ENCODE data around the gene KCNQ1. TPM values are rescaled to one million over a fixed set of nuclear protein-coding genes. Genes with fewer than 3 reads are reported as not detected.

Gene KCNQ1
- total and polyA plus RNA-seq, 12 donors, result 11.0 to 447 (median 320) TPM

- H3K27me3 ChIP-seq, result no peaks in the 10 kb centered on the region
- H3K27ac ChIP-seq, result peak overlapping the region in 1 of 5 donors; percentile 27
- no peaks in the 10 kb centered on the region for H3K9me3 ChIP-seq (replicated peaks in 1 of 3)
- DNase-seq, result peak in 6 of 7 donors; percentile 0 to 44 (median 12)
- no peaks in the 10 kb centered on the region for H3K4me1 ChIP-seq (replicated peaks in 1 of 2)
- H3K36me3 ChIP-seq (replicated peaks in 1 of 2), result peaks cover 0 to 59% of the 10 kb centered on the region in 2 donors
- 88 to 97% (median 90%) methylated on average over 3 to 15 of the region's 15 CpGs for WGBS, 4 donors
- H3K4me3 ChIP-seq, result no peak overlapping the region
- intact Hi-C loops (cut with DNase I), result no loop called here
- TF ChIP-seq POLR2A (IDR thresholded peaks at IDR 0.05), result no peak
- no peak for TF ChIP-seq CTCF (IDR thresholded peaks at IDR 0.05)
Observed at GRCh38 chr11:2576549-2576948, 131.7 kb downstream of the KCNQ1 start.

GRCh38 chr11:2577031-2577990 lies 132.5 kb downstream of the KCNQ1 start:
- DNase-seq, result peak; percentile 2 to 46 (median 13)
- Histone ChIP-seq H3K9me3 (replicated peaks in 1 of 3) (no peaks in the 10 kb centered on the region), H3K4me3 (no peak overlapping the region), H3K27me3 (no peaks in the 10 kb centered on the region), H3K36me3 (replicated peaks in 1 of 2) (peaks cover 0 to 51% of the 10 kb centered on the region in 2 donors), H3K27ac (peak overlapping the region in 1 of 5 donors; percentile 27), H3K4me1 (replicated peaks in 1 of 2) (no peaks in the 10 kb centered on the region)
- 90 to 94% (median 93%) methylated on average over 13 to 33 of the region's 33 CpGs for WGBS, 4 donors
- TF ChIP-seq POLR2A (IDR thresholded peaks at IDR 0.05), result no peak
- no peak for TF ChIP-seq CTCF (IDR thresholded peaks at IDR 0.05)
- intact Hi-C loops (cut with DNase I), result no loop called here

- peak; percentile 2 to 51 (median 17) for DNase-seq
- 81 to 88% (median 87%) methylated on average over 10 to 22 of the region's 22 CpGs for WGBS, 4 donors
- peak overlapping the region in 1 of 5 donors; percentile 27 for H3K27ac ChIP-seq
- no peak overlapping the region for H3K4me3 ChIP-seq
- TF ChIP-seq CTCF (IDR thresholded peaks at IDR 0.05), result no peak
- TF ChIP-seq POLR2A (IDR thresholded peaks at IDR 0.05), result no peak
- H3K9me3 ChIP-seq (replicated peaks in 1 of 3), result no peaks in the 10 kb centered on the region
- intact Hi-C loops (cut with DNase I), result no loop called here
- no peaks in the 10 kb centered on the region for H3K4me1 ChIP-seq (replicated peaks in 1 of 2)
- peaks cover 0 to 48% of the 10 kb centered on the region in 2 donors for H3K36me3 ChIP-seq (replicated peaks in 1 of 2)
- no peaks in the 10 kb centered on the region for H3K27me3 ChIP-seq
Observed at GRCh38 chr11:2577991-2578928, 133.5 kb downstream of the KCNQ1 start.

GRCh38 chr11:2578929-2579270 lies 134.1 kb downstream of the KCNQ1 start:
- no peaks in the 10 kb centered on the region for H3K4me1 ChIP-seq (replicated peaks in 1 of 2)
- TF ChIP-seq CTCF (IDR thresholded peaks at IDR 0.05) (no peak), POLR2A (IDR thresholded peaks at IDR 0.05) (no peak)
- H3K9me3 ChIP-seq (replicated peaks in 1 of 3), result no peaks in the 10 kb centered on the region
- no peak overlapping the region for H3K4me3 ChIP-seq
- peak overlapping the region in 2 of 5 donors; percentile 27 to 32 for H3K27ac ChIP-seq
- intact Hi-C loops (cut with DNase I), result no loop called here
- 76 to 90% (median 82%) methylated on average over 5 to 7 of the region's 7 CpGs for WGBS, 4 donors
- peaks cover 0 to 48% of the 10 kb centered on the region in 2 donors for H3K36me3 ChIP-seq (replicated peaks in 1 of 2)
- no peaks in the 10 kb centered on the region for H3K27me3 ChIP-seq
- DNase-seq, result peak in 5 of 7 donors; percentile 8 to 19 (median 13)

Measured in adrenal gland (tissue), 12 donors.